CD4-positive, alpha-beta T cell treated with Interferon gamma for 1 hour (primary cell): ENCODE data around the gene SFTPD.

Experiments used
- DNase-seq: peaks from one replicate; pipeline ENCODE4 v3.0.0-alpha.2; 2020

SFTPD gene

GRCh38 chr10:79944428-79945395, 4.2 kb downstream of the SFTPD start:
- DNase-seq = no peak

DNA sequence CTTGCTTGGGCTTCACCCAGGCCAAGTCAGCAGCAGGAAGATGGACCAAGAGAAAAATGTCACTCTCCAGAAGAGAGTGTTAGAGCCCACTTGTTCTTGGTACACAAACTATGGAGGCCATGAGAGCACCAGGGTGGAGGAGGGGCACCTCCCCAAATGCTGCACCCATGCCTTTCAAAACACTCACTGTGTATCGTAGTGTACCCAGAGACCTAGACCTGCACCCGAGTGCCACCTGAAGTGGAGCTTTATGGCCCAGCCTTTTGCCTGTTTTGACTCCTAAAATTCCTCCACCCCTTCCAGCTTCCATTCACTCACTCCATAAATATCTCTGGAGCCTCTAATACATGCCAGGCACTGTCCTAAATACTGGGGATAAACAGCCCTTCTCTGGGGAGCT, 5.0 kb downstream of the SFTPD start:
- DNase-seq = no peak

DNA sequence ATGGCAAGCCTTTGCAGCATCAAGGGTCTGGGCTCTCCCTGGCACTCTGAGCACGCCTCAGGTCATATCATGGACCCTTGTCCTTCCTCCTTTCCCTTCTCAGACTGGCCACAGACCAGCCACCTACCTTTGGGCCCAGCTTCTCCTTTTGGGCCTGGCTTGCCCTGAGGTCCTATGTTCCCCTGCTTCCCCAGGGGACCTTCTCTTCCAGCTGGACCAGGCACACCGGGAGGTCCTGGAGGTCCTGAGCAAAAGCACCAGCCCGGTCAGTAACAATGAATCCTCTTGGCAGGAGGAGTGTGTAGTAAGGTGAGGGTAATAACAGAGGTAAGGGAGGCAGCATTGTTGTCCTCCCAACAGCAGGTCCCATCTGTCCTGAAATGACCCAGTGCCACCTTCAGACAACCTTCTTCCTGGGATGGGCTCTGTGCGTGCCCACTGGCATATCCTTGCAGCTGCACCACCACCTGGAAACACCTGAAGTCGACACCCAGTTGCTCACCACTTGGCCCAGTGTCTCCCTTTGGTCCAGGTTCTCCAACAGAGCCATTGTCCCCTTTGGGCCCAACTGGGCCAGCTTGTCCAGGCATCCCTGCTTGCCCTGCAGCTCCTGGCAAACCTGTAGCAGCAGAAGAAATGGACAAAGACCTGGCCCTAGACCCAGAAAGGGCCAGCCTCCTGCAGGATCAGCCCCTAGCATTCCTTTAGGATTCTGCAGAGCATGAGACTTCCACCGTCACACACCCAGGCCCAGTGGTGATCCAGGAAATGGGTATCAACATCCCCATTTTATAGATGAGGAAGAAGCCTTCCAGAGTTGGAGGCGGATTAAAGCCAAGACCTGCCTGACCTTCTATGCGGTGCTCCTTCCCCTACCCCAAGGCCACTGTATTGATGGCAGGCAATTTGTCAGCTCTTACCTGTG, 6.4 kb downstream of the SFTPD start:
- no peak for DNase-seq

GRCh38 chr10:79941585-79942210, 7.2 kb downstream of the SFTPD start:
- DNase-seq = no peak

DNA sequence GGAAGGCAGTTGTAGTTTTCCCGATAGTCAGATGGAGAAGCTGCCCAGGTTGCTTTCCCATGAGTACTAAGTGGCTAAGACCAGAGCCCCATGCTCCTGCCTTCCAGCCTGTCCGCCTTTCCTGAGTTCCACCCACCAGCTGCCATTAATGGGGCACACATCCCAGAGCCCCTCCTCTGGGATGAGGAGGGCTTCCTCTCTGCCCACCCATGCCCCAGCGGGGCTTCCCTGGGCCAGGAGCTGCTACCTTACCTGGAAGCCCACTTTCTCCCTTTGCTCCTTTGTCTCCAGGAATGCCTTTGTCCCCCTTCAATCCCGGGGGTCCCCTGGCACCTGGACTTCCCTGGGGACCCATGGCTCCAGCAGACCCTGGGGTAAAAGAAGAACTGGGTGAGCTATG, 7.8 kb downstream of the SFTPD start:
- no peak for DNase-seq

DNA sequence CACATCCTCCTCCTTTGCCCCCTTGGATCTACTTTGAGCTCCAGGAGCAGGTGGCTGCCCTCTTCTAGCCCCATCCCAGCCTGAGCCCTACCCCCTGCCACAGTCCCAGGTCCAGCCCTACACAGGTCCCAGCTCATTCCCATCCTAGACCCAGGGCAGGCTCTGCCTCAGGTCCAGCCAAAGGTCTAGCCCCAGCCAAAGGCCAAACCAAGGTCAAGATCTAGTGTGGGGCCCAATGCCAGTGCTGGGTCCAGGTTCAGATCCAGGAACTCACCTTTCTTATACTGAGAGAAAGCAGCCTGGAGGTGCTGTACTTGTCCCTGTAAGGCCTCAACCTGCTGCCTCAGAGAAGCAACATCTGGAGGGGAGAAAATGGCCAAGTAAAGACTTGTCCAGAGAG, 8.5 kb downstream of the SFTPD start:
- no peak for DNase-seq

GRCh38 chr10:79939969-79940368, 8.9 kb downstream of the SFTPD start:
- DNase-seq = no peak

- DNase-seq = peak; percentile 80
Observed at GRCh38 chr10:79938728-79939406, 10.0 kb downstream of the SFTPD start.

DNA sequence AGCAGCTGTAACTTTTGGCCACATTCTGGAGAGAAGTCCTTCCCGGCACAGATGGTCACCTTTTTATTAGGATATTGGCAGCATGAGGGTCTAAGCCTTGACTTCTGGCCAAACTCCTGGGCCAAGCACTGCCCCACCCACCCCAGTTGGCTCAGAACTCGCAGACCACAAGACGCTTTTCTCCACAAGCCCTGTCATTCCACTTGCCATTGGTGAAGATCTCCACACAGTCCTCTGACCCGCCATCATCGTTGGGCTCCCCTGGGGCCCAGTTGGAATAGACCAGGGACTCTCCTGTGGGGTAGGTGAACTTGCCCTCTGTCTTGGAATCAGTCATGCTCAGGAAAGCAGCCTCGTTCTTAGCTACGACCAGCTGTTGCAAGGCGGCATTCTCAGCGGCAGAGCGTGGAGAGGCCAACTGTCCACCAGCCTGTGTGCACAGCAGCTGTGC, 11.2 kb downstream of the SFTPD start:
- no peak for DNase-seq

DNA sequence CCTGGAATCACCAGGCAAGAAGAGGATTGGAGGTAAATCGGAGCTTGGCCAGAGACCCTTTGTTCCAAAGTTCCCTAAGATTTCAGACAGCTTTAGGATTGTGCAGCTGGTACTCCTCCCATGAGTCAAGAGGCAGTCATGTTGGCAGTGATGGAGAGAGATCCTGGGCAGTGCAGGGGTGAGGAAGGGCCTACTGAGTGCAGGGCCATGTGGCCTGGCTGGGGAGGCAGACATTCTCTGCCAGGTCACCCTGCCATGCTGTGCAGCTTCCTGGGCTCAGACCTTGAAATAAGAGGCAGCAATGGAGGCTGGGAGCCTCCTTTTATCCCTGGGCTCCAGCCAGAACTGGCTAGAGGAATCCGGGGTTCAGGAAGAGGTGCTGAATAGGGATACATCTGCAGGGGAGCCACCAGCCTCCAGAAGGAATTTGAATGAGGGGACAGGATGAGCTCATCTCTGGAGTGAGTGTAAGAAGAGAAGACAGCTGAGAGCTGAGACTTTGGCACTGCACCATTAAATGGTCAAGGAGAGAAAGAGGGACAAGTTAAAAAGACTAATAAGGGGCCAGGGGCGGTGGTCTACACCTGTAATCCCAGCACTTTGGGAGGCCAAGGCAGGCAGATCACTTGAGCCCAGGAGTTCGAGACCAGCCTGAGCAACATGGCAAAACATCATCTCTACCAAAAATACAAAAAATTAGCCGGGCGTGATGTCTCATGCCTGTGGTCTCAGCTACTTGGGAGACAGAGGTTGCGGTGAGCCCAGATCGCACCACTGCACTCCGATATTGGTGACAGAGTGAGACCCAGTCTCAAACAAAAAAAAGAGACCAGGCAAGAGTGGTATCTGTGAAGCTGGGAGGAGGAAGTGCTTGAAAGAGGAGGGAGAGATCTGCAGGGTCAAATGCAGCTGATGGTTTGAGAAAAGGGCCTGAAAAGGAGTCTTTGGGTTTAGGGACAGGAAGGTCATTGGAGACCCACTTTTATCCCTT, 12.0 kb downstream of the SFTPD start:
- DNase-seq = no peak

DNA sequence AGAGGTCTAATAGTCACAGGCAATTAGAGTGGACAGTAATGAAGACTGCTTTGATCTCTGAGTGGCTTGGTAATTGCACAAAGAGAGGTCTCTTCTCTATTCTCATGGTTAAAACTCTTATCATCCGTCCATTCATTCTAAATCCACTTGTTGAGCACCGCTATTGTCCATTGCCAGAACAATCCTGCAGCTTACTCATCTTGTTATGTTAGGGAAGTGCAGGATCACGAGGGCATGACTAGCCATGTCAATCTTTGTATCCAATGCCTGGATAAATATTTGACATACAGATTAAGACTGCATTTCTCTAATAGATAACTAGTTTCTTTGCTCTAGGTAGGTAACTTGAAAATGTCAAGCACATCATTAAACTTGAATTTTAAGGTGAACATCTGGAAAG, 14.9 kb downstream of the SFTPD start:
- DNase-seq = no peak

DNA sequence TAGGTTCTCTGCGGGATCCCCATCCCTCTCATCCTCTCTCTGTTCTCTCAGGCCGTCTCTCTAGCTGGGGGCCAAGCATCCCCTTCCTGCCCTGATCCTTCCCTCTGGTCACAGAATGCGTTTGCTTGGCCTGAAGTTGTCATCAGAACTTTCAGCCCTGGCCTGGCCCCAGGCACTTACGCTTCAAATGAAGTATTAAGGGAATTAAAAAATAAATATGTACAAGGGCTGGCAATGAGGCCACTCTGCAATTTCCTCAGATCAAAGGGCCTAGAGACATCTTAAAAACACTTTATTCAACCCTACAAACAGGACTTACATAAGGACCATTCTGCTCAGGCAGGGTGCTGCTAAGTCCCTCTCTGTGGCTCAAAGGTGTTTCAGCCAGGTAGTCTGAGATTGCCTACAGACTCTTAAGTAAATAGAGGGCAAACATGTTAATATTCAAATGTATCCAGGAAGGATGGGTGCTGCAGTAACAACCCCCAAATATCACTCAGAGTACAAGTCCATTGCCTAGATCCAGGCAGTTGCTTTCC, 16.0 kb downstream of the SFTPD start:
- DNase-seq = no peak

DNA sequence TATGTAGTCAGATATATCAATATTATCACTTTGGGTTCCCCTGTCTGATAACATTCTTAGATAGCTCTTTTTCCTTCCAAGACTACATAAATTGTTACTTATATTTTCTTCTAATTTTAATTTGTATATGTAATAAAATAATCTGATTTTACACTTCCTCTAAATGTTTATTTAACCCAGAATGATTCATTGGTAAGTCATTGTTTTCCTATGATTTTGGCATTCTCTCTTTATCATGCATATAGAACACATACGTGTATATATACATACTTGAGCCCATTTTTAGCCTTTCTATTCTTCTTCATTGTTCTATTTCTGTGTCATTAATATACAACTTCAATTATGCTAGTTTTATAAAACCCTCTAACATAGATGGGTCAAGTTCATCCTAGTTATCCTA, 16.6 kb downstream of the SFTPD start:
- no peak for DNase-seq

- DNase-seq = no peak
Observed at GRCh38 chr10:79930751-79931150, 18.2 kb downstream of the SFTPD start.

GRCh38 chr10:79930267-79930666, 18.6 kb downstream of the SFTPD start:
- no peak for DNase-seq

DNA sequence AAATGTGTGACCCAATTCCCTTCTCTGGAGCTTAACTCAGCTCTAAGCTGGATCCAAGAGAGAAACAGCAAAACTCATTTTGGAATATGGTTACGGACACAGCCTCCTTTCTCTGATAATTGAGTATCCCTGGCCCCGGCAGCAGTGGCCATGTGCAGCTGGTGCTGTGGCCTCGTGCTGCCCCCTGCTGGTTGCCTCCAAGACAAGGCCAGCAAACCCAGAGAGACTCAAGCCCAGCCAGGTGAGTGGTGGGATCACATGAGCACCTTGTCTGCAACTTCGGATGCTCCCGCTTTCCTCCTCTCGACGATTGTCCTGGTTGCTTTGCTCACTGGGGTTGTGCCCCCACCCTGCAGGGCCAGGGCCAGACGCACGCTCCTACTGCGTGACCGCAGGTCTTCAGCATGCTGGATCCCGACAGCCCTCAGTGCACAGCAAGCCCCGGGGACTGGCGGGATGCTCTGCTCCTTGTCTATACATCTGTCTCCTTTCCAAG, 19.4 kb downstream of the SFTPD start:
- peak; percentile 62 for DNase-seq

- DNase-seq = no peak
Observed at GRCh38 chr10:79928028-79928583, 20.8 kb downstream of the SFTPD start.

- DNase-seq = no peak
Observed at GRCh38 chr10:79927111-79927828, 21.6 kb downstream of the SFTPD start.

DNA sequence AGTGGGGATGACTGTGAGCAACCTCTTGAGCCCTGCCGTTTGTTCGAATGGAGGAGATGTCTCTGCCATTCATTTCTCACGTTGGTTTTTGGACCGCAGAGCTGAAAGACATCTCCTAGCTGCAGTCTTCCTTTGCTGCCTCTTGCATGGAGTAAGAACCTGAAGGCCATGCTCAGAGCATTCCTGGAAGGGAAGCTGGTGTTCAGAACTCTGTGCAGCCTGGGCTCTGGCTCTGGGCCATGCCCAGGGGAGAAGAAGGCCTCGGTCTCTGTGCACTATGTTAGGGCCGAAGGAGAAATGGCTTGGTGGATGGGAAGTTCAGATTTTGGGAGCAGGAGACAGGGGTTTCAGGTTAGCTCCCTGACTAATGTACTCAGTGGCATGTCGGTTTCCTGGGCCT, 22.9 kb downstream of the SFTPD start:
- DNase-seq = no peak

DNA sequence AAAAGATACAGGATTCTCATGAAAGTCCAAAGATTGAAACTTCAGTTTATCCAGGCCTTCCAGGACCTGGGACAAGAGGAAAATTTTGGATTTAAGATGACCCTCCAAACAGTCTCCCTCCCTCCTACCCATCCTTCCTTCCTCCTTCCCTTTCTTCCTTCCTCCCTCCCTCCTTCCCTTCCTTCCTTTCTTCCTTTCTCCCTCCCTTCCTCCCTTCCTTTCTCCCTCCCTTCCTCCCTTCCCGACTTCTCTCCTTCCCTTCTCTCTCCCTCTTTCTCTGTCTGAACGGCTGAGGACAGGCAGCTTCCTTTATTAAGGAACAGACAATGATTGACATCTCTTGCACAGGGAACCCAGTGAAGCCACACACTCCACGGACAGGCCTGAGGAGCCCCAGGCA, 23.3 kb downstream of the SFTPD start:
- DNase-seq = no peak
